GM19099 (cell line): ENCODE measurements around the gene MUC5AC.

ENCODE experiments used
- POLR2A ChIP-seq: IDR thresholded peaks from 3 replicates; pipeline ENCODE4 v1.6.1; 2011; ENCODE audit warnings: low read depth; ENCODE audit not compliant: insufficient read length; ENCODE audit errors: extremely low read depth

The MUC5AC gene

DNA sequence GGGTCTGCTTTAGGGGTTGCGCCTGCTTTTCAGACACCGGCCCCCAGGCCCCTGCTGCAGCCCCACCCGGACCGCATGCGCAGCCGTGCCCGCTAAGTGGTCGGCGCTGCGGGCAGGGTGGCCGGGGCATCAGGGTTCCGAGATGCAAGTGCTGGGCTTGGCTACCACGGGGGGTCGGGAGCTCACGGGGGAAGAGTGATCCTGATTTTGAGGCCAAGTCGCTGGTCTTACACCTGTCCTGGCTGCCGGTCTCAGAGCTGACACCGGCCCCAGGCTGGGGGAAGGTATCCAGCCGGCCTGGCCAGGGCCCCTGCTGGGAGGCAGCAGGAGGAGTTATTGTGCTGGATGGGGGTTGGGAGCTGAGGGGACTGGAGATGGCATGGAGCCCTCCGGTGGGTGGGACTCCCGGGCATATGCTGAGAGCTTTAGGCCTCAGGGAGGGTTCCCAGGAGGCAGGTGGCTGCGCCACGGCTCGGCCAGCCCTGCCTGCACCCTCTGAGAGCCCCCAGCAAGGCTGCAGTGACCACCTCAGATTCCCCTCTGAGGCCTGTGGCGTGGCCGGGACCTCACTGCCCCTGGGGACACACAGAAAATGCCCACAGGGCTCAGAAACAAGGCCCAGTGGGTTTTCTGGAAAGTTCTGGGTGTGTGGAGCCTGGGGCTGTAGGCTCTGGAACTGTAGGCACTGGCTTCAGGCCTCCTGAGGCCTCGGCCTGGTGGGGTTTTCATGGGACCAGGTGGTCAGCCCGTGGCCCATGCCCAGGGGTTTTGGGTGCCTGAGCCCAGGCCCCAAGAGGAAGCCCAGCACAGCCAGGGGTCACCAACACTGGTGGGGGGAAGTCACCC lies 4.4 kb upstream of the MUC5AC start:
- no peak for TF ChIP-seq POLR2A

DNA sequence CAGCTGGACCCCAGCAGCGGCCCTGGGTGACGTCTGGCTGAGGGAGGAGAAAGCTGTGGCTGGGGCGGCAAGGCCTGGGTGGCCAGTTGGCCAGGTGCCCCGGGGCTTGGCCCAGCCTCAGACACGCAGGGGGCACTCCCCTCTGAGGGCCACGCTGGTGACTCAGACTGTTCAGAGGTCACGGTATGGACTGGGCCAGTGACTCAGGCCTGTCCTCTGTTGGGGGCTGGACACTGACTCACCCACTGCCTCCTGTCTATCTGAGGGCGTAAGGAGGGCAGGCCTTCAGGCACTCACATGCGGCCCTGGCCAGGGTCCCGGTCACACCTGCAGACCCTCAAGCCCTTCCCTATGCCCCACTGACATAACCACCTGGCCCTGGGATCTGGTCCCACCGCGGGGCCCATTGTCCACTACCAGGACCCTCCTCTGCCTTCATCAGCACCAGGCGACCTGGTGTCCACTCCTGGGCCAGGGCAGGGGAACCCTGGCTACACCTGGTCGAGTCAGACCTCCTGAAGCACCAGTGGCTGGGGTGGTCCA lies 3.7 kb upstream of the MUC5AC start:
- TF ChIP-seq POLR2A: no peak

DNA sequence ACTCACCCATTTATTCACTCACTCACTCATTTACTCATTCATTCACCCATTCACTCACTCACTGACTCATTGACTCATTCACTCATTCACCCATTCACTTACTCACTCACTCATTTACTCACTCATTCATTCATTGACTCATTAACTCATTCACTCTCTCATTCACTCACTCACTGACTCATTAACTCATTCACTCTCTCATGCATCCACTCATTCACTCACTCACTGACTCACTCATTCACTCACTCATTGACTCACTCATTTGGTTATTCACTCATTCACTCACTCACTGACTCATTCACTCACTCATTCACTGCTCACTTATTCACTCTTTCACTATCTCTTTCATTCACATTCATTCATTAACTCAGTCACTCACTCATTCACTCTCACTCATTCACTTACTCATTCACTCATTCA lies 2.5 kb upstream of the MUC5AC start:
- no peak for TF ChIP-seq POLR2A

GRCh38 chr11:1156506-1157340 lies 1.0 kb upstream of the MUC5AC start:
- TF ChIP-seq POLR2A: no peak

DNA sequence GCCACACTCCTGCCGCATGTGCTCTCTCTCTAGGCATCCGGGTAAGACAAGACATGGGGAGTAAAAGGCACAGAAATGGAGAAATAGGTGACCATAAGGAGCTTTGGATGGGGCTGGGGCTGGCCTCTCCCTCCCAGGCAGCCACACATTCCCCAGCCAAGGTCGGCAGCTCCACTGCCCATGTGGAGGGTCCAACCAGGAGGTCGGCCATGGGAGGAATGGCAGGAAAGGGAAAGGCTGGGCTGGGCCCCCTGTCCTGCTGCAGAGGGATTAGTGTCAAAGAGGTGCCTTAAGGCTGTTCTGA lies 460 bp upstream of the MUC5AC start:
- no peak for TF ChIP-seq POLR2A

DNA sequence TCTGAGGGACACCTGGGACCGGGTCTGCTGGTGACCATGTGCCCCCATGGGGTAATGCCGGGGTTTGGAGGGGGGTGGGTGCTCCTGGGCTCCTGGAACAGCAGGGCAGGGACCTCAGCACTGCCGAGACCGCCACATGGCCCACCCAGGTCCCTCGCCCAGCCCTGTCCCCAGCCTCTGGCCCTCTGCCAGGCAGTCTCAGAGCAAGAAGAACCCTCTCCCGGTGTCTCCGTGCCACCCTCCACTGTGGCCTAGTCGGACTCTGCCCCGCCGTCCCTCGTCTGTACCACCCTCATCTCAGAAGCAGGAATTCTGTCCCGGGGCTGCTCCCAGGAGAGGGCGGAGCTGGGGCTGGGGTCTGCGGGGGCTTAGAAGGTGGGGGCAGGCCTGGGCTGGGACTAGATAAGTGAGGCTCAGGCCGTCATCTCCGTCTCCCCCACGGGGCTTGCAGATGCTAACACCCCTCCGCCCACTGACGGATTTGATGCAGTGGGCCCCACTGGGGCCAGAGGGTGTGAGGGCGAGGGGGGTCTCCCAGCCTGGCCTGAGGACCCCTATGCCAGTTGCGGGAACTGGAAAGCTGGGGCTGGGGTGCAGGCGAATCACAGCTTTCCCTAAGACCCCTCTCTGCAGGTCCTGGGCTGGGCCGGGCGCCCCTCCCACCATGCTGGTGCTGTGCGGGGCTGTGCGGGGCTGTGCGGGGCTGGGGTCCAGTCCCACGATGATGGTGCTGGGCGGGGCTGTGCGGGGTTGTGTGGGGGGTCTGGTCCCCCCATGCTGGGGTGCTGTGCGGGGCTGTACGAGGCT lies 1.1 kb downstream of the MUC5AC start:
- TF ChIP-seq POLR2A: no peak

DNA sequence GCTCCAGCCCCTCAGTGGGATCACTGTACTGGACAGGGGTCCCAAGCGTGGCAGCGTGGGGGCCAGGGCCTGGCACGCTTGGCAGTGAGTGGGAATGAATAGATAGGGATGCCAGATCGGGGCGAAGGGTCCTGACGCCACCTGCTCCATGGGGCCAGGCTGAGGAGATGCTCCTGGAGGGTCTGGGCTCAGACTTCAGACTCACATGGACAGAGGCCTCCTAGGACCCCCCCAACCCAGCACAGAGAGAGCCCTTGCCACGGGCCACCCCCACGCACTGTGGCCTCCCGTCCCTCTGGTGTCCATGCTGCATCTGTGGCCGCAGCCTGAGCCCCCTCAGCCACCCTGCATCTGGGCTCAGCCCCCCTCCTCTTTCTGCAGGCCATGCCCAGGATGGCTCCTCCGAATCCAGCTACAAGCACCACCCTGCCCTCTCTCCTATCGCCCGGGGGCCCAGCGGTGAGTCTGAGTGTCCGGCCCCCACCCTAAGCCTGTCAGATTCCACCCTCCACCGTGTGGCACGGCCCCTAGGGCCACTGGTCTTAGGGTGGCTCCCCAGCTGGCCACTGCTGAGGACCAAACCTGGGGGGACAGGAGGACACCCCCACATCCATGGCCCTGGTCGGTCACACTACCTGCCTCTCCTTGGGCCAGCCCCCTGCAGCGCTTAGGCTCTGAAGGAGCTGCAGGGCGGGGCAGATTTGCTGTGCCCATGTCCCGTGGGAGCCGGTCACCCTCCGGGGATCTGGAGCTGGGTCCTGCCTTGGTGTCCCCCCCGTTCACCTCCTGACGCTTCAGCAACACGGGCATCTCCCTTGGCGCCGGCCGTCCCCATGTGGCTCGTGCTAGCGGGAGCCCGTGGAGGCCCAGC lies 2.7 kb downstream of the MUC5AC start:
- no peak for TF ChIP-seq POLR2A

DNA sequence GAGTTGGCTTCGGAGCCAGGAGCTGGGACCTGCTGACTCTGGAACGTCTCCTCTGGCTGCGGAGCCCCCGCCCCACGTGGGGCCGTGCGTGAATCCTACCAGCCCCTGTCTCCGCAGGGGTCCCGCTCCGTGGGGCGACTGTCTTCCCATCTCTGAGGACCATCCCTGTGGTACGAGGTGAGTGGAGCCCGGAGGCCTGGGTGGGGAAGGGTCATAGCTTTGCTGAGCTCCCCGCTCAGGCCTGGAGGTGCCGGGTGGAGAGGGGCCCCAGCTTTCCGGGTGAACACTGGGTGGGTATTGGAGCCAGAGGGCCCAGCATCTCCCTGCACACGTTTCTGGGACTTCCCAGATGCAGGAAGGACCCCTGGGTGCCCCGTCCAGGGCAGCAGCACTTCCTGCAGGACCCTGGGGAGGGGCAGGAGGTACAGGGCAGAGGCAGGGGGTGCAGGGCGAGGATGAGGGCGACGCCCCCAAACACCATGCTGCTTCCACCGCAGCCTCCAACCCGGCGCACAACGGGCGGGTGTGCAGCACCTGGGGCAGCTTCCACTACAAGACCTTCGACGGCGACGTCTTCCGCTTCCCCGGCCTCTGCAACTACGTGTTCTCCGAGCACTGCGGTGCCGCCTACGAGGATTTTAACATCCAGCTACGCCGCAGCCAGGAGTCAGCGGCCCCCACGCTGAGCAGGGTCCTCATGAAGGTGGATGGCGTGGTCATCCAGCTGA lies 3.8 kb downstream of the MUC5AC start:
- no peak for TF ChIP-seq POLR2A

- no peak for TF ChIP-seq POLR2A
These were observed 4.4 kb downstream of the MUC5AC start for GRCh38 chr11:1162138-1162475.

GRCh38 chr11:1162491-1163311 lies 4.9 kb downstream of the MUC5AC start:
- TF ChIP-seq POLR2A: no peak

DNA sequence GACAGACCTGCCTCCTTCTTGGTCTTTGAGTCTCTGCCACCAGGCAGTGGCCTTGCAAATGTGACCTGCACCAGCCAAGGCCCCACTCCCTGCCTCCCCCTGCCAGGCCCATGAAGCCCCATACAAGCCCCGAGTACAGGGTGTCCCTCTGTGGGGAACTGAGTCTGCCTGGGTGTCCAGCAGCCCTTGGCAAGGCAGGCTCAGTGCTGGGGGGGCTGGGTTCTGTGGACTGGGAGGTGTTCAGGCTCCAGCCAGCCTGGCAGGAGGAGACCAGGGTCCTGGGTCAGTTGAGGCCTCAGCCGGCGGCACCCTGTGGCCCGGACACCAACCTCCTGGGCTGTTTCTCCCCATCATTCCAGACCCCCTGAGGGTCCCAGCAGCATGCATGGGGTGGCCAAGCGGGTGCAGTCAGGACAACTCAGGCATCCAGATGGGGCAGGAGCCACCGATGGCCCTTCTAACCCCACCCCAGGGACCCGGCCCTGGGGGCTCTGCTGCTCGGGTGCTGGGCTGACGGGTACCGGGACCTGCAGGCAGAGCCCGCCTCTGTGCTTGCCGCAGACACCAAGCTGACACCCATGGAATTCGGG lies 5.7 kb downstream of the MUC5AC start:
- TF ChIP-seq POLR2A: no peak

- no peak for TF ChIP-seq POLR2A
These were observed 6.4 kb downstream of the MUC5AC start for GRCh38 chr11:1163911-1164735.
